HG03103 (cell line): ENCODE data around the gene CACNA1H.

Experiments
- ATAC-seq: cut with Tn5 transposase; IDR thresholded peaks from one replicate; pipeline ENCODE4 v1.9.1; 2021; ENCODE audit warnings: low read depth; ENCODE audit not compliant: unreplicated experiment

The CACNA1H gene

DNA sequence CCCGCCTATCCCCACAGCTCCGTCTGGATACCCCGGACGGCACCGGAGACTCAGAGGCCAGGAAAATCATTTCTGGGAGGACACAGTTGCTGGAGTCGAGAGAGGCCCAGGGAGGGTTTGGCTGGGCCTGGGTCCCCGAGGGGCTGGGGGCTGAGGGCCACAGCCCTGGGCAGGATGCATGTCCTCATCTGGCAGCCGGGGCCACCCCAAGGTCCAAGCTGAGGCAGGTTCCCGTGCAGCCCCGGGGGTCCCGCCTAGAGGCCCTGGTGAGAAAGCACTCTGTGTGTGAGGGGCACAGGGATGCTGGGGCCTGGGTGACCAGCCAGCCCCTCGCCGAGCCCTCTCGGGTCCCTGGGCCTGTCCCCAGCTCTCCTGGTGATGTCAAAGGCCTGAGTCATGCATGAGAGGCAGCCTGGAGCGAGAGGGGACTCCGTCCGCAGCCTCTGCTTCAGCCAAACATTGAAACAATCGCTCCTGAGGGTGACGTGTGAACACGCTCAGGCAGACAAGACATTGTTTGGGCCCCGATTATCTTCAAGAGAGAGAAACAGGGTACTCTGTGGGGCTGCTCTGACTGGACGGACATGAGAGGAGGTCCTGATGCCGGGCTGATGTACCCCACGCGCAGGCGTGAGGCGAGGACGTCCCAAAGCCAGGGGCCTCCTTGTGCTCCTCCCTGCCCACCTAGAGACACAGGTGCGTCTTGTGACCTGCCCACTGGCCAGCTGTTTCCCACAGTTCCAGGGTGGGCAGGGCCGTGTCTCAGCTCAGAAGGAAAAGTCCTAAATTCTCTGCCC is 31.1 kb upstream of the CACNA1H start:
- ATAC-seq, result no peak

DNA sequence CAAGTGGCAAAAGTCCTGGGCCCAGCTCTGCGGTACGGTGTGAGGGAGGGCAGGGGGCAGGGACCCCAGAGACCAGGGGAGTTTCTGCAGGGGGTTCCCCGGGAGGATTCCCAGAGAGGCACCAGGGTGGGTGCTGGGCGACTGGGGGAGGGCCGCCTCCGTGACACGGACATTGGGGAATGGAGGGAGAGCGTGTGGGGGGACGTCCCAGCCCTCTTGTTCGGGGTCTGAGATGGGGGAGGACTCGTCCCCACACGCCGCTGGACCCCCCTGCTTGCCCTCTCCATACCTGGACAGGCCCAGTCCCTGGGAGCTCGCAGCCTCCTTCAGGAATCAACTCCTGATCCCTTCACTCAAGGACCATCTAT is 30.5 kb upstream of the CACNA1H start:
- no peak for ATAC-seq

DNA sequence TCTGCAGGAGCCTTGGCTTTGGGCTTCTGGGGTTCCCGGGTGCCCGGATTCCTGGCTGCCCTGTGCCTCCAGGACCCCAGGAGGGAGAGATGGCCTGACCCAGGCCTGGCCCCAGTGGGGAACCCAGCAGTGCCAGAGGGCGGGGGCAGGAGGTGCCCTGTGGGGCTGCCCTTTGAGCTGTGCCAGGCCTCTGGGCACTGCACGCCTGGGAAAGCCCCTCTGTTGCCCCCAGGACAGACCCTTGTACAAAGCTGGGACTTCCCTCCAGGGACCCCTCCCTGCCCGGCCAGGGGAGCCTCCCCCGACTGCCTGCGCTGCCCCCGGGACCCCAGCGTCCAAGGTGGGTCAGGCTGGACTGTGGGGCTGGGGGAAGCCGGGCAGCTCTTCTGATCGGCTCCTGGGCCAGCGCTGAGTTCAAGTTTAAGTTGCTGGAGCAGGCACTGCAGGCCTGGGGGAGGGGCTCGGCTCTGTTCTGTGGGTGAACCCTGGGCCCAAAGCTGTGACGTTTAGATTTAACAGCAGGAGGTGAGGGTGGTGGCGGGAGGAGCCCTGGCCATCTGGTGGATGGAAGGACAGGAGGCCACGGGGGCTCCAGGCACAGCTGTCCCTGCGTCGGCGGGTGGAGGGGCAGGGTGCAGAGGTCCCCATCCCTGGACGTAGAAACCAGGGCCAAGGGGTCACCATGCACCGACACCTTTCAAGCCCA is 29.2 kb upstream of the CACNA1H start:
- ATAC-seq, result no peak

DNA sequence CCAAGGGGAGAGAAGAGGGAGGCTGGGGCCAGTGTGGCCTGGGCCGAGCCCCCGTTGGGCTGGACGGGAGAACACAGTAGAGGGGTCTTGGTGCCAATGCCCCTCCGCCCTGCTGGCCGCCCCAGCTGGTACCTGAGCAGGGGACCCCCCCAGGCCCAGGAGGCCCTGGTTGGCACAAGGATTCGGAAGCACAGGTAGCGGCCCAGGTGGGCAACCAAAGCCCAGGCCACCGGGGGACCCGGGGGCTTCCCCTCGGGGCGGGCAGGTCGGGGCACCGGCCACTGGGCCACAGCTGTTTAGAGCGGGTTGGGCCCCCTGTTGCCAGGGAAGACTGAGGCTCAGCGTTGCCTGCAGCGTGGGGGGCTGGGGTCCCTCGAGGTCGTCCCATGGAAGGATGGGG is 28.6 kb upstream of the CACNA1H start:
- ATAC-seq, result no peak

DNA sequence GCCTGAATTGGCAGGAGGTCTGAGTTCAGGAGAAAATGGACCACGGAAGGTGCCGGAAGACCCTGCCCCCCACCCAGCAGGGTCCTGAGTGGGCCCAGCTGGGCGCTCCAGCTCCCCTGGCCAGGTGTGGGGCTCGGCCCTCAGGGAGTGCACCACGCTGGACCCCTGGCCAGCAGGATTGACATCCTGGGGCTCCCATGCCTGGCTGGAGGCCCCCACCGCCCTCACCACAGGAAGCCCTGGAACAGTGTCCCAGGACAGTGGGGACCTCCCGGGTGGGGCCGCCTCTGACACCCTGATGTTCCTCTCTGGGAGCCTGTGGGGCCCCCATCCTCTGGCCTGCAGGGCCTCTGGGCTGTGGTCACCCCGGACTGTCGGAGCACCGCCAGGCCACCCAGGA is 28.1 kb upstream of the CACNA1H start:
- ATAC-seq, result no peak

DNA sequence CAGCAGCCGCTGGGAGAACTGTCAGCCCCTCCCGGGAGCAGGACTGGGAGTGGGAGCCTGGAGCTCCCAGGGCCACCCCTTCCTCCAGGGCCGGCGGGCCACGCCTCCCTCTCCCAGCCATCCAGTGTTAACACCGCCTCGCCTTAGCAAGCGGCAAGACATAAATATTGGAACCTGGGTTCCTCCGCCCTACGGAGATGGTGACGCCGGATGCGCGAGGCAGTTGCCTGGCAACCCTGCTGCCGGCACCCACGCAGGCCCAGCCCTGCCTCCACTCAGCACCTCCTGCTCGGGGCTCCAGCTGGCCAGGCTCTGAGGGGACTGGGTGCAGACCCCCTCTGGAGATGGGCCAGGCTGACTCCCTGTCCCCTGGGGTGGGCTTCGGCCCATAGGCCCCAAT is 27.4 kb upstream of the CACNA1H start:
- ATAC-seq, result no peak

DNA sequence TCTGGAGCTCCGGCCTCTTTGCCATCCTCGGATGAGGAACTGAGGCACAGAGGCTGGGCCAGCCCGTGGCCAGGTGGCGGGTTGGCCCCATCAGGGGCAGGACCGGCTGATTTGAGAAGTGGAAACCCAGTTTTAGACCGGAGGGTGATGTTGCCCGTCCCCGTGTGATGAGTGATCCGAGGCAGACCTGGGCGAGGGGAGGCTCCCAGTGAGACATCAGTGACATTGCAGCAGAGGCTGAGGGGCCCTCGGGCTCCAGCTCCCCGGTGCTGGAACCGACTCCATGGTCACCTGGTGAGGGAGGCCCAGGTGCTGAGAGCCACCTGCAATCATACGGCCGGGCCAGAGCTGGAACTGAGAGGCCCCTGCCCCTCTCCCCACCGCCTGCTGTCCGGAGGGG is 26.9 kb upstream of the CACNA1H start:
- ATAC-seq, result no peak

DNA sequence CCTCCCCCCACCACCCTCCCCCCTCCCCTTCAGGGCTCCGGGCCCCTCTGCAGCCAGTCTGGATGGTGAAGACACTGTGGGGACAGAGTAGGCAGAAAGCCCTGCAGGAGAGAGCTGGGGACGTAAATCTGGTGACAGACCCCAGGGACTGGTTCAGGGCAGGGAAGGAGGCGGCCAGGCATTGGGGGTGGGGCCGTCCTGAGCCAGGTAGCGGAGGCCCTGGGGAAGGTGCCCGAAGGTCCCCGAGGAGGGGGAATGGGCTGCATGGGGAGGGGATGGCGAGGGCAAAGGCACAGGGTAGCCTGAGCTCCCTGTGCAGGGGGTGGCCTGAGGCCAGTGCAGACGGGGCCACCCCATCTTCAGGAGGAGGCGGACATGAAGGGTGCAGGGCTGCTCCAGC is 26.3 kb upstream of the CACNA1H start:
- ATAC-seq, result no peak

DNA sequence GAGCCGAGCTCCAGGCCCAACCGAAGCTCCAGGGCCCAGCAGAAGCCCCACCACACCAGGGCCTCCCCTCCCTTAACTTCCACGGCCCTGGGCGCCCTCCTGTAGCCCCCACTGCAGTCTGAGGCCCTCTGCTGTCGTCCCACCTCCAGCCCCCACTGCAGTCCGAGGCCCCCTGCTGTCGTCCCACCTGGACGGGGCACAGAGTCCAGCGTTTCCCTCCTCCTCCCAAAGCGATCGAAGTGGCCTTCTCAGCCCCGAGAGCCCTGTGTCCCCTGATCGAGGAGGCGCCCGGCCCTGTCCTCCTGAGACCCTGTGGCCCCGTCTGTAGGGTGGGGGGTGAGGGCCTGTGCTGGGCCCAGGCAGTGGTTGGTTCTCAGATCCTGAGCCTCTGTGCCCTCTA is 25.8 kb upstream of the CACNA1H start:
- no peak for ATAC-seq

DNA sequence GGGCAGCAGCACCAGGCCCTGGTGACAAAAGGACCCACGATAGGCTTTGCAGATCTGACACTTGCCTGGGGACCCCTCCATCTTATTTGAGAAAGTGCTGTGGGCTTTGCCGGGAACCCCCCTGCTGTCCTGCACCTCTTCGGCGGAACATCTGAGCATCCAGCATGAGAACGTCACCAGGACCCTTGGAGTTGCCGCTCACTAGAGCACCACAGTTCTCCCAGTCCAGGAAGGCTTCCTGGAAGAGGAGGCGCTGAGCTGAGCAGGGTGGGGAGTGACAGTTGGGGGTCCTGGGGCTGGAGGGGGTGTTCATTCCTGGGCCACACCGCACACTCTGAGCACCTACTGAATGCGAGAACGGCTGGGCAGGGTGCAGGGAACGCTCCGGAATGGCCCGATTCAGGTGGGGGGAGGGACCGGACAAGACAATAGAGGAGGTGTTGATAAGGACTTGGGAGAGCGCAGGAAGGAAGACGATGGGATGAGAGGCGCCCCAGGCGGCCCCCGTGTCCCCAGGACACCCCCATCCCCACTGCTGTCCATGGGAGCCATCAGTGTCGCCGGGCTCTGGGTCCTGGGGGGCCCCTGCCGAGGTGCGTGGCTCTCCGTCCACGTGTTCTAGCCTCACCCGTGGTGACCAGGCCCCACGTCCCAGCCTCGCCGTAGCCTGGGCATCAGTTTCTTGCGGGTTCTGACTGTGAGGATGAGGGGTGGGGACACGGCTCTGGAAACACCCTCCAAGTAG is 24.8 kb upstream of the CACNA1H start:
- no peak for ATAC-seq

DNA sequence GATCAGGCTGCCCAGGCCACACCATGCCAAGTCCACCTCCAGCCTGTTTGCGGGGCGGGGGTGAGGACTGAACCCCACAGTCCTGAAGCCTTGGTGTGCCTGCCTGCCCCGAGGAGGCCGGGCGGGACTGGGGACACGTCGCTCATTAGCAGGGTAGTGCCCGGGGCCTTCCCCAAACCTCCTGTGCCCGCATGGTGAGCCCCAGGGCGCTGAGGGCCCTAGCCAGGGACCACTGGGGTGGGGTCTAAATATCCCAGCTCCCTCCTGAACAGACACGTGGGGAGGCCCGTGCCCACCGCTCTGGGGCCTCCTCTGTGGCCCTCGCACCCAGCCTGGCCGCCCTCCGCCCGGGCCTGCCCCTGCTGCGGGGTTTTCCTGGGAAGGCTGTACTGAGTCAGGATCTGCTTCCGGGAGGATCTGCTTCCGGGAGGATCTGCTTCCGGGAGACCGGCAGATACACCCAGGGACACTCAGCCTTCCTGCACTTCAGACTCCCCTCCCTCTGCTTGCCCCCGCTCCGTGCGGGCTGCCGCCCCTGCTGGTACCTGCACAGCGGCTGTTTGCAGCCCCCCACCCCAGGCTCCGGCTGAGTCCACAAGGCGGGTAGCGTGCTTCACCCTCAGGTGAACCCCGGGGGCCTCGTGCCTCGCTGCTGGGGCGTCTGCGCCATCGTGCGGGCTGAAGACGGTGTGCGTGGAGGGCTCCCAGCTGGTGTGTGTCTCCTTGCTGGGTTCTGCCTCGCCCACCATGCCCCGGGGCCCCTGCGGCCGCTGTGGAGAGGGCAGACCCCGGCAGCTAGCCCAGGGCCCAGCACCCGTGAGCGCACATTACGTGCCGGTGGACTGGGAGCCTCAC is 23.6 kb upstream of the CACNA1H start:
- no peak for ATAC-seq

DNA sequence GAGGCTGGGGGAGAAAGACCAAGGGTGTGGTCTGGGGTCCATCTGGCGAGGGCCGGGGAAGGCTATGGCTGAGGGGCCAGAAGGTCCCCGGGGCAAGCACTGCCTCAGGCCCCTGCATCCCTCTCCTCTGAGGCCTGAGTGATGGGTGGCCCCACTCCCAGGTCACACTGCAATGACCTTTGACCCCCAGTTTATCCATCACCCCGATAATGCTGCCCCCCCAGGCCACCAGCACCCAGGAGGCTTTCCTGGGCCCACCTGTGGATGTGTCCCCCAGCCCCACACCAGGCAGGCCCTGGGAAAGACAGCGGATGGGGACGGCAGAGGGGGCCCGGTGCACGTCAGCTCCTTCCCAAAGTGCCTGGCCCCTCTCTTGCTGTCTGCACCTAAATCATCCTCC is 22.5 kb upstream of the CACNA1H start:
- no peak for ATAC-seq

DNA sequence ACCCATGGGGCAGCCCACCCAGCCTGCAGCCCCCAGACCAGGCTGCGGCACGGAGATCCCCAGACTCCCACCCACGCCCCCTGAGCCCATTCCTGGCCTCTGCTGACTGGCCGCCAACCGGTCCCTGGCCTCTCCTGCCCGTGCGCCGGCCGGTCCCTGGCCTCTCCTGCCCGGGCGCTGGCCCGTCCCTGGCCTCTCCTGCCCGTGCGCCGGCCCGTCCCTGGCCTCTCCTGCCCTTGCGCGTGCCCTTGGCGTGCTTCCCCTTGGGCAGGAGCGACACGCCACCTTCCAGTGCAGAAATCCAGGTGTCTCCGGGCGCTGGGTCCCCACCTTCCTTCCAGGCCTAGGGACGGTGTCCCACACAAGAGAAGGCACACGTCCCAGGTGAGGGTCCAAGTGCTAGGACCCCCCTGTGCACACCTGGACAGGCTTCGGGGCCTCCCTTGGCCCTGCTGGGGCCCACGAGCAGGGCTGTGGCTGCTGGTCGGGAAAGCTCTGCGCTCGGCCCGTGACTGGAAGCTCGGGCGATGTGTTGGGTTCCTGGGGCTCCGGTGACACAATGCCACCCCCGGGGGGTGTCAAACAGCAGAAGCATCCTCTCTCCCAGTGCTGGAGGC is 21.4 kb upstream of the CACNA1H start:
- ATAC-seq, result no peak

DNA sequence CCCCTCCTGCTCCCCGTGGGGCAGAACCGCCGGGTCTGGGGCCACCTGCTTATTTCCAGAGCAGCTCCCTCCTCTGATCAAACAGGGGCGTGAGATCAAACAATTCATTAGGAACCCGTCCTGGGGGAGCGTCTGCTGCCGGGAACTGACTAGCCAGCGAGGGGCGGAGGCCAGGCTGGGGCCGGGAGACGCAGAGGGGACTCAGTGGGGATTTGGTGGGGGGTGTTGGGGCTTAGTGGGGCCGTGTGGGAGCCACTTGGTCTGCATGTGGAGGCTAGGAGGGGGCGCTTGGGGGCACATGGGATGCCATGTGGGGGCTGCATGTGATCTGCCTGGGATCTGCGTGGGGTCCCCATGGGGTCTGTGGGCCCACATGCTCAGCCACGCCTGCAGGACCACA is 20.5 kb upstream of the CACNA1H start:
- ATAC-seq, result no peak

DNA sequence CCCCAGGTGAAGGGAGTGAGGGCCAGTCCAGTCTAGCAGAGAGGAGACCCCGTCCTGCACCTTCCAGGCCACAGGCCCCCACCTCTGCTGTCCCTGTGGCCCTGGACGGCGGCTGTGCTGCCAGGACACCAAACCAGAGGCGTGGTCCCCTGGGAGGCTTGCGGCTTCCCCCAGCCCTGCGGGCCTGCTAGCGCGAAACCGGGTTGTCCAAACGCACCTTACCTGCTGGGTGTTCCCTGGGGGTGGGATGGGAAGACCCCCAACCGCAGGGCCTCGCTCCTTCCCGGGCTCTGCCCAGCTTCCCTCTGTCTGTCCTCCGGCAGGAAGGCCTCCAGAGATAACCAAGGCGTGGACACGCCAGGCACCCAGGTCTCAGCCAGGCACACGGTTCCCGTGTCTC is 19.6 kb upstream of the CACNA1H start:
- ATAC-seq, result no peak

DNA sequence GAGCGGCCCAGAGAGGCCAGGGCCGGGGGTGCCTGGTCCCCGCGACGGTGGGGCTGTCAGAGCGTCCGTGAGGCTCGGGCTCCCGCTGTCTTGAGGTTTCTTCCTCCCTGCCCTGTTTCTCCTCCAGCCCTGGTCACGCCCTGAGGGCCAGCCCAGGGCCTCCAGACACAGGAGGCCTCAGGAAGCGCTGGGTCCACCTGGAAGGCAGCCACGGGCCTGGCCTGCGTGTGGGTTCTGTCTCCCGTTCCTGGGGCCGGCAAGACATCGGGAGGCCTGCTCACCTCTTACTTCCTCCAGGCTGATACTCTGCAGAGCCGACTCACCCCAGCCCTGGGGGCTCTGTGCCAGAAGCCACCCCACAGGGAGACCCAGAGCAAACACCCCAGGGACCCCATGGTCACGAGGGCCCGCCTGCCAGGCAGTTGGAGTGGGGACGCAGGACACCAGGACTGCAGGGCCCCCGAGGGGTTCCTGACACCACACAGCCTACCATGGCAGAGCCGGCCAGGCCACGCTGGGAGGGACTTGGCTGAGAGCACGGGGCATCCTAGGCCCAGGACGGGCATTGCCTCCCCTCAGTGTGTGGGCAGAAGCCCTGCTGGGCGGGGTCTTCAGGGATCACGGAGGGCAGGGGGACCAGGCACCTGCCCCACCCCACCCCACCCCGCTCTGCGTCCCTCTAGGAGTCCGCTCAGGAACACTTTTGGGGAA is 18.9 kb upstream of the CACNA1H start:
- no peak for ATAC-seq

DNA sequence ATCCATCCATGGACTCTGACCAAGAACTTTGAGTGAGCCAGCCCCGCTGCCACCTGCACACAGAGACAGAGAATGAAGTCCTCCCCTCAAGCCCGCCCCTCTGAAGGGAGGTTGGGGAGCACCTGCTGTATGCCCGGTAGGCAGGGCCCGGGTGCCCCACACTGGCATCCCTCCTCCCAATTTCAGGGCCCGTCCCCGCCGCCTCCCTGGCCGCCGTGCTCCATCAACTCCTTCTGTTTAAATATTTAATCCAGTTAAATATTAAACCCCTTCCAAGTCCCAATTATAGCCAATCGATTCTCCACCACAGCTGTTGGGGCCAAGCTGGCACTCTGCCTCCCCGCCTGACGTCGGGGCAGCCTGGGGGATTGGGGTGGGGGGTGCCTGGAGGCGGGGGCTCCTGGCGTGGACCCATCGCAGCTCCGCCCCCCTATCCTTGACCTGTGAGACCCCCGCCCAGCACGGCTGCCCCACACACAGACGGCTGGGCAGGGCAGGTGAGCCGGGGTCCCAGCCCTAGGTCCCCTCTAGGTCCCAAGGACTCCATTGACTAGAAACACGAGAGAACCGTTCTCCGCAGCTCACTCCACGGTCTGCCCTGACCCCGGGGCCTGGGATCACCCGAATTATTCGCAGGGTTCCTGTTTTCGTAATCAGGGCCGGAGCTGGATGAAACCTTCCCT is 18.0 kb upstream of the CACNA1H start:
- no peak for ATAC-seq

DNA sequence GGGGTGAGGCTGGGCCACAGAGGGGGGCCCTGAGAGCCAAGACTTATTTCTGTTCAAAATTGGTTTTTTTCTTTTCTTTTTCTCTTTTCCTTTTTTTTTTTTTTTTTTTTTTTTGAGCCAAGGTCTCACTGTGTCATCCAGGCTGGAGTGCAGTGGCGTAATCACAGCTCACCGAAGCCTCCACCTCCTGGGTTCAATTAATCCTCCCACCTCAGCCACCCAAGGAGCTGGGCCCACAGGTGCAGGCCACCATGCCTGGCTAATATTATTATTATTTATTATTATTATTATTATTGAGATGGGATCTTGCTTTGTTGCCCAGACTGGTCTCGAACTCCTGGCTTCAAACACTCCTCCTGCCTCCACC is 17.5 kb upstream of the CACNA1H start:
- no peak for ATAC-seq

DNA sequence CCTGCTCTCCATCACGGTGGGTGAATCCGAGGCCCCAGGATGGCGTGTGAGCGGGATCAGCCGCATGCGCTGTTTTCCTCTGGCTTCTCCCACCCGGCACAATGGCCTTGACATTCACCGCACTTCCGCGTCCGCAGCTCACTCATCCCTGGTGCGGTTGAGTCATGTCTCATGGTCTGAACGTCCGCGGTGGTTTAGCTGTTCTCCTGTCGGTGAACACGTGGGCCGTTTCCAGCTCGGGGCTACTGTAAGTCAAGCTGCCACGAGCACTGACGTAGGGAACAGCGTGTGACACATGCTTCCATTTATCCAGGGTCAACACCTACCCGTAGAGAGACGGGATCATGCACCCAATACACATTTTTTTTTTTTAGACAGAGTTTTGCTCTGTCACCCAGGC is 15.3 kb upstream of the CACNA1H start:
- no peak for ATAC-seq
